Measurements from ENCODE around the gene MESP2.

Gene MESP2

DNA sequence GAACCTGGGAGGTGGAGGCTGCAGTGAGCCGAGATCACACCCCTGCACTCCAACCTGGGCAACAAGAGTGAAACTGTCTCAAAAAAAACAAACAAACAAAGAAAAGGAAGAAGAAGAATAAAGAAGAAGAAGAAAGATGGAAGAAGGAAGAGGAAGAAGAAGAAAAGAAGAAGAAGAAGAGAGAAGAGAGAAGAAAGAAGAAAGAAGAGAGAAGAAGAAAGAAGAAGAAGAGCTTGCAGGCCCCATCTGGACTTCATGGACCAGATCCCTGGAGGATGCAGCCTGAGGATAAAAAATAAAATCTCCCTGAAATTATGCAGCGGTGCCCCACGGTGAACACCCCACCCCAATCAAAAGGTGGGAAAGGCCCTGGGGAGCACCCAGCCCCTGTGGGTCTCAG, 16.3 kb upstream of the MESP2 start:
- no peaks in the 10 kb centered on the region for H3K36me3 ChIP-seq (ENCODE audit: control insufficient read depth, low read length)
- no peaks in the 10 kb centered on the region for H3K9me3 ChIP-seq (ENCODE audit: control insufficient read depth, insufficient read depth, low read length)
- no peaks in the 10 kb centered on the region for H4K20me1 ChIP-seq (ENCODE audit: control insufficient read depth, insufficient read depth, low read depth, low read length)
- TF ChIP-seq EZH2phosphoT487 (IDR thresholded peaks at IDR 0.05; ENCODE audit: borderline replicate concordance, low read length) = no peak
- TF ChIP-seq, protein P1, sequence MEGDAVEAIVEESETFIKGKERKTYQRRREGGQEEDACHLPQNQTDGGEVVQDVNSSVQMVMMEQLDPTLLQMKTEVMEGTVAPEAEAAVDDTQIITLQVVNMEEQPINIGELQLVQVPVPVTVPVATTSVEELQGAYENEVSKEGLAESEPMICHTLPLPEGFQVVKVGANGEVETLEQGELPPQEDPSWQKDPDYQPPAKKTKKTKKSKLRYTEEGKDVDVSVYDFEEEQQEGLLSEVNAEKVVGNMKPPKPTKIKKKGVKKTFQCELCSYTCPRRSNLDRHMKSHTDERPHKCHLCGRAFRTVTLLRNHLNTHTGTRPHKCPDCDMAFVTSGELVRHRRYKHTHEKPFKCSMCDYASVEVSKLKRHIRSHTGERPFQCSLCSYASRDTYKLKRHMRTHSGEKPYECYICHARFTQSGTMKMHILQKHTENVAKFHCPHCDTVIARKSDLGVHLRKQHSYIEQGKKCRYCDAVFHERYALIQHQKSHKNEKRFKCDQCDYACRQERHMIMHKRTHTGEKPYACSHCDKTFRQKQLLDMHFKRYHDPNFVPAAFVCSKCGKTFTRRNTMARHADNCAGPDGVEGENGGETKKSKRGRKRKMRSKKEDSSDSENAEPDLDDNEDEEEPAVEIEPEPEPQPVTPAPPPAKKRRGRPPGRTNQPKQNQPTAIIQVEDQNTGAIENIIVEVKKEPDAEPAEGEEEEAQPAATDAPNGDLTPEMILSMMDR (IDR thresholded peaks at IDR 0.05; ENCODE audit: low read depth, low read length, poor library complexity, severe bottlenecking) = no peak
- H3K4me1 ChIP-seq (ENCODE audit: control insufficient read depth, low read length) = no peaks in the 10 kb centered on the region
- H3K9me2 ChIP-seq (replicated peaks; ENCODE audit: control insufficient read depth, low read length) = no peaks in the 10 kb centered on the region
- H3K79me2 ChIP-seq (ENCODE audit: control insufficient read depth, low read length) = no peaks in the 10 kb centered on the region
- no peak overlapping the region for H3K27ac ChIP-seq (ENCODE audit: low read depth, low read length)
- no peak overlapping the region for H3K4me2 ChIP-seq (ENCODE audit: low read length)
- H3F3A ChIP-seq (ENCODE audit: control insufficient read depth, insufficient read depth) = no peaks in the 10 kb centered on the region
- no peak overlapping the region for H3K4me3 ChIP-seq (ENCODE audit: low read length)
- no peaks in the 10 kb centered on the region for H3K27me3 ChIP-seq (ENCODE audit: control insufficient read depth, low read length)

DNA sequence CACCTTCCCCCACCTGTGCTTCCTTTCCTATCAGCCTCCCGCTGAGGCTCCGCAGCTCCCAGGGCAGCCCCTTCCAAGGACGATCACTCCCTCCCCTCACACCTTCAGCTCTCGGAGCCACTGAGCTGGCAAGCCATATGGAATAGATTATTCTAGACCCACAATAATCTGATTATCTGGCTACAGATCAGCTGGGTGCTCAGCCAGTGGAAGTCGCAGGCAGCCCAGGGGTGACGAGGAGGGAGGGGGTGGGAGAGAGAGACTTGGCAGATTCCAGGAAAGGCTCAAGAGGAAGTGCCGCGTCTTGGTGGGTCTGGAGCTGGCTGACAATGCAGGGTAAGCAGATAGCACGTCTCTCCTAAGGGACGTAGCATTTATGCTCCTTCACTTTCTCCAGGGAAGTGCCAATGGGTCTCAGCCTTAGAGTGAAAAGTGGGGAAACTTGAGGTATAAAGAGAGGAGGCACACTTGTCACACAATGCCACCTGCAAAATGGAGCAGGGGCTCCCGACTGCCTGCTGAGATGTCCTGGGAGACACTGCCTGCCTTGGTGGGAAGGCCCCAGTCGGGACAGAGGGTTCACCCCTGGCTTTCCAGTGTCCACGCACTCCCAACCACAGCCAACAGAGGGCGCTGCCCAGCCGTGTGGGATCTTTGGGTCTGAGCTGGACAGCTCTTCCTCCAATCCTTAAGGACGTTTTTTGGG, 15.7 kb upstream of the MESP2 start:
- no peak overlapping the region for H3K4me2 ChIP-seq (ENCODE audit: low read length)
- H4K20me1 ChIP-seq (ENCODE audit: control insufficient read depth, insufficient read depth, low read depth, low read length) = no peaks in the 10 kb centered on the region
- no peaks in the 10 kb centered on the region for H3F3A ChIP-seq (ENCODE audit: control insufficient read depth, insufficient read depth)
- no peak overlapping the region for H3K4me3 ChIP-seq (ENCODE audit: low read length)
- no peaks in the 10 kb centered on the region for H3K27me3 ChIP-seq (ENCODE audit: control insufficient read depth, low read length)
- H3K79me2 ChIP-seq (ENCODE audit: control insufficient read depth, low read length) = no peaks in the 10 kb centered on the region
- H3K9me3 ChIP-seq (ENCODE audit: control insufficient read depth, insufficient read depth, low read length) = no peaks in the 10 kb centered on the region
- no peak overlapping the region for H3K27ac ChIP-seq (ENCODE audit: low read depth, low read length)
- no peaks in the 10 kb centered on the region for H3K4me1 ChIP-seq (ENCODE audit: control insufficient read depth, low read length)
- H3K36me3 ChIP-seq (ENCODE audit: control insufficient read depth, low read length) = no peaks in the 10 kb centered on the region
- TF ChIP-seq, protein P1 (IDR thresholded peaks at IDR 0.05; ENCODE audit: low read depth, low read length, poor library complexity, severe bottlenecking) = peak; percentile 98
- no peak for TF ChIP-seq EZH2phosphoT487 (IDR thresholded peaks at IDR 0.05; ENCODE audit: borderline replicate concordance, low read length)
- H3K9me2 ChIP-seq (replicated peaks; ENCODE audit: control insufficient read depth, low read length) = no peaks in the 10 kb centered on the region

DNA sequence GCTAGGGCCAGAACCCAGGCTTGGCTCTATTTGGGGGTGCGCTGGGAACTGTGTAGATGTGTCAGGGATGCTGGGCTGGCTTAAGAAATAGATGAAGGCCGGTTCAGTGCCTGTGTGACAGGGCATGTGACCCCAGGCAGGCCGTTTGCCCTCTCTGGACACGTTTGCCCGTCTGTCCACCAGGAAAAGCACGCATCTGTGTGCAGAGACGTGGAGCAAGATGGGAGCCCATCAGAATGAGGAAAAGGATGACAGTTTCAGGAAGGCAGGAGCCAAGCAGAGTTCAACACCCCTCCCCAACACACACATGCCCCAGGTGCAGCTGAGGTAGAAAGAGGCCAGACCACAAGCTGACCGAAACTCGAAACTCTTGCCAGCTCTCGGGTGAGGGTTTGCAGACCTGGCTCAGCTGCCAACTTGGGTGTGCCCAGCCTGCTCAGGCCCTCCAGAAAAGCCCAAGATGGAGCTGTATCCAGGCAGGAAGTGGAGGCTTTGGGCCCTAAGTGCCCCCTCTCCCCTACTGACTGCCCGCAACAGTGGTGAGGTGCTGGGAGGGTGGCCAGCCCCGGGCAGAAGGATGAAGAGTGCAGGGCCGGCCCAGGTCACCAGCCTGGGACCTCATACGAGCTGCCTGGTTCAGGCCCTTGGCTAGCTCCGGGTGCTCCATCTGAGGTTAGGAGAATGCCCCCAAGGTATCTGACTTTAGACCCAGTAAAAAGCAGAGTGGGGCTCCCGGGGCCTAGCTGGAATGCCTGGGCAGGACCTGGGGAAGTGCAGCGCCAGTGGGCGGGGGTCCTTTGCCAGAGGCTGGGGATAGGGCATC, 14.9 kb upstream of the MESP2 start:
- Histone ChIP-seq H3K9me2 (replicated peaks; ENCODE audit: control insufficient read depth, low read length) (no peaks in the 10 kb centered on the region), H3K4me1 (ENCODE audit: control insufficient read depth, low read length) (no peaks in the 10 kb centered on the region), H3K27me3 (ENCODE audit: control insufficient read depth, low read length) (no peaks in the 10 kb centered on the region), H3F3A (ENCODE audit: control insufficient read depth, insufficient read depth) (no peaks in the 10 kb centered on the region), H3K36me3 (ENCODE audit: control insufficient read depth, low read length) (no peaks in the 10 kb centered on the region), H3K79me2 (ENCODE audit: control insufficient read depth, low read length) (no peaks in the 10 kb centered on the region), H3K9me3 (ENCODE audit: control insufficient read depth, insufficient read depth, low read length) (no peaks in the 10 kb centered on the region), H4K20me1 (ENCODE audit: control insufficient read depth, insufficient read depth, low read depth, low read length) (no peaks in the 10 kb centered on the region), H3K4me2 (ENCODE audit: low read length) (no peak overlapping the region), H3K4me3 (ENCODE audit: low read length) (no peak overlapping the region), H3K27ac (ENCODE audit: low read depth, low read length) (no peak overlapping the region)
- TF ChIP-seq, protein P1 (IDR thresholded peaks at IDR 0.05; ENCODE audit: low read depth, low read length, poor library complexity, severe bottlenecking) = peak; percentile 36
- TF ChIP-seq EZH2phosphoT487 (IDR thresholded peaks at IDR 0.05; ENCODE audit: borderline replicate concordance, low read length) = no peak

All from DOHH2 (cell line).